Measurements from ENCODE around the gene STARD3. TPM values are rescaled to one million over a fixed set of nuclear protein-coding genes. Genes with fewer than 3 reads are reported as not detected.
"Not testable (repeated sequence)": the region's sequence is repeated elsewhere in the genome, so short reads cannot be mapped to it uniquely, and the experiment has no call there.

STARD3 gene
- 10 to 100 TPM; 44.5 to 62.7 (median 58.2) TPM for polyA plus RNA-seq (ENCODE audit: insufficient read depth in 1 of 5, insufficient read length in 5 of 5, low replicate concordance in 1 of 5)
- long read RNA-seq, donor 1, transcript STARD3-201 (15 exons, 2,132 nt) = major isoform, 13 of 13 reads
- long read RNA-seq, donor 1, partial matches to known transcripts = 0 of 13 reads
- long read RNA-seq, donor 1, other reads (novel, unspliced or antisense) = 0 of 13 reads
- long read RNA-seq, donor 2, transcript STARD3-201 (15 exons, 2,132 nt) = major isoform, 5 of 6 reads
- long read RNA-seq, donor 2, partial matches to known transcripts = 0 of 6 reads
- long read RNA-seq, donor 2, other reads (novel, unspliced or antisense) = 0 of 6 reads
- long read RNA-seq, donor 3, transcript STARD3-201 (15 exons, 2,132 nt) = major isoform, 5 of 47 reads
- long read RNA-seq, donor 3, partial matches to known transcripts = 34 of 47 reads
- long read RNA-seq, donor 3, other reads (novel, unspliced or antisense) = 7 of 47 reads
- long read RNA-seq, donor 4, partial matches to known transcripts = 0 of 2 reads
- long read RNA-seq, donor 4, other reads (novel, unspliced or antisense) = 0 of 2 reads
- long read RNA-seq, donor 5, transcript STARD3-201 (15 exons, 2,132 nt) = major isoform, 5 of 10 reads
- long read RNA-seq, donor 5, partial matches to known transcripts = 5 of 10 reads
- long read RNA-seq, donor 5, other reads (novel, unspliced or antisense) = 0 of 10 reads
- long read RNA-seq, donor 6, transcript STARD3-201 (15 exons, 2,132 nt) = major isoform, 9 of 45 reads
- long read RNA-seq, donor 6, partial matches to known transcripts = 36 of 45 reads
- long read RNA-seq, donor 6, other reads (novel, unspliced or antisense) = 0 of 45 reads
- long read RNA-seq, donor 7, partial matches to known transcripts = 5 of 8 reads
- long read RNA-seq, donor 7, other reads (novel, unspliced or antisense) = 0 of 8 reads
- long read RNA-seq, donor 8, partial matches to known transcripts = 0 of 3 reads
- long read RNA-seq, donor 8, other reads (novel, unspliced or antisense) = 0 of 3 reads

- DNase-seq = peak; percentile 87 to 88
Observed at GRCh38 chr17:39636927-39637736, at the start of gene STARD3. TSS of gene STARD3 (plus strand) at chr17:39637144. CDS start at chr17:39653532, 16,388 bp downstream.

- DNase-seq = not testable (repeated sequence)
Observed at GRCh38 chr17:39590180-39590579, 46.8 kb upstream of the STARD3 start.

- peak in 1 of 2 donors; percentile 50 for DNase-seq
Observed at GRCh38 chr17:39591958-39592954, 44.7 kb upstream of the STARD3 start.

DNA sequence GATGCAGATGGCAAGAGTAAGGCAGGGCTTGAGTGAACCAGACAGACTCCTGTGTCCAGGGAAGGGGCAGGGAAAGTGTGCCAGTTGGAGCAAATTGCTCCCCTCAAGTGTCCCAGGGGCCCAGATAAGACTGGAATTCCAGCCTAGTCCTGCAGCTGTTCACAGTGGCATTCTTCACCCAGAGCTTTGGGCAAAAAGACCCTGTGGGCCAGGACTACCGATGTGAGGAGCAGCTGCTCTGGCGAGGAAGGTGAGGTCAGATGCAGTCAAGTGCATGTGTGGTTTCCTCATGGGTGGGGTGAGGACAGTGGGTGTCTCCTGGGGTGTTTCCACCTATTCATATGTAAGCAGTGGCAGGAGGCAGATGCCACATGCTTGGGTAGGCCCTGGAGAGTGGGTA lies 43.6 kb upstream of the STARD3 start:
- DNase-seq = no peak

GRCh38 chr17:39595294-39595693 lies 41.6 kb upstream of the STARD3 start:
- DNase-seq = no peak

DNA sequence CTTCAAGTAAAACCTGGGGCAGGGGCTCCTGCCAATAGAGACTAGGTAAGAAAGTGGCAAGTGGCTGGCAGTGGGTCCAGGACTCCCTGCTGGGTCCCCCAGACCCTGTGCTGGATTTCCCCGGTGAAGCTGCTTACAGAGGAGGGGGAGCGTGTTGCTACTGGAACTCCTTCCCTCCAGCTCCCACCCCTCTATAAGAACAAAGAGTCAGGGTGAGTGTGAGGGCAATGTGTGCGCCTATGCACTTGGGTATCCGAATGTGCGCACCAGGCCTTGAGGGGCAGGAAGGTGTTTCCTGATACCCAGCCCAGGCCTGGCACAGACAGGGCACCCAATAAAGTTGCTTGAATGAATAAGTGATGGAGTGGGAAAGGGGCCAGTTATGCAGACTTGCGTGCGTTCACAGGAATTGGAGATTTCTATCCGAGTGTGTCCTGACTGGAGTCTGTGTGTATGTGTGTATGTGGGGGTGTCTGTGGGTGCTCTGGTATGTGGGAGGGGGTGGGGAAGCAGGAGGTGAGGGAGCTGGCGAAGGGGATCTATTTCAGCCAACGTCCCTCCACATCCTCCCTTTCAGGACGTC lies 40.9 kb upstream of the STARD3 start:
- DNase-seq = no peak

DNA sequence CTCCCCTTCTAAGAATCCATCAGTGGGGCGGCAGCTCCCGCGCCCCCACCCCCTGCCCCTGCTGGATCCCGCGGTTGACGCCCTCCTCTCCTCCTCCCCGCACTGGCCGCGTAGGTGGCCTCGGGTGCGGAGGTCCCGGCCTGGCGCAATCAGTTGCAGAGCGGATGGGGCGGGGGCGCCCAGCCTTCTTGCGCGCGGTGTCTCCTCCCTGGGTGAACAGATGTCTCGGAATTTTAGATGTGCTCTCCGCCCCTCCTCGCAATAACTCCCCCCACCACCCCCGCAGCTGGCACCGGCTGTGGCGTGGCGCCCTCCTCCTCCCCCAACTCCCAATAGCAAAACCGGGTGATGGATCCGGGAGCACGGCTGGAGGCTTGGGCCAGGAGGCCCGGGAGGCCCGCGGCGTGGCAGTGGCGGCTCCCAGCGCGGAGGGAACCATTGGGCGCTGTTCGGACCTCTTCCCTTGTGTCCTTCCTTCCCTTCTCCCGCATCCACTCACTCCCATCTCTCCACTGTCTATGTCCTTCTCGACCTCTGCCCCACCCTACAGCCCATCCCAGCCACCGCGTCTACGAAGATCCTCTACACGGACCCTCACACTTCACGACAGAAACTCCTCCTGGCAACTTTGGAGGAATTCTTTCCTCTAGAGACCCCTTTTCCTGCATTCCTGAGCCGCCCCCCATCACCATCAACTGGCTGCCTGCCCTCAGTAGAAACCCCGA lies 40.2 kb upstream of the STARD3 start:
- DNase-seq = no peak

- no peak for DNase-seq
Observed at GRCh38 chr17:39597372-39598046, 39.4 kb upstream of the STARD3 start.

DNA sequence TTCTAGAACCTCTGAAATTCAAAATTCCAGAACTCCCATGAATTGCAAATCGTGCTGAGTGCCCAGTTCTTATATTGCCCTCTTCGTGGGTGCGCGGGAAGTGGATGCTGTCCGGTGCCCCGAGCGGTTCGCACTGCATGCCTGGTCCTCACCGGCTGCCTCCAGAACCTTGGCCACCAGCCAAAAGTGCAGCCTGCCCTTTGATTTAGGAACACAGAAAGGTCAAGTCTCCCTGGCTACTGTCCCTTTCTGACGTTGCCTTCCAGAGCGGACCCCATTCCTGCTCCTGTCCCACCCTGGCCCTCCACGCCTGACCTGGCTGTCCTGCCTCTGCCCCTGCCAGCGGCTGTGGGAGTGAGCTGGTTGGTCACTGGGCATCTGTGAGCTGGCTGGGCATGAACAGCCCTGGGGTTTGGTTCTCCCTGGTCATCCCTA lies 38.9 kb upstream of the STARD3 start:
- DNase-seq = no peak

GRCh38 chr17:39598630-39599003 lies 38.3 kb upstream of the STARD3 start:
- DNase-seq = no peak

GRCh38 chr17:39599004-39599664 lies 37.8 kb upstream of the STARD3 start:
- no peak for DNase-seq

DNA sequence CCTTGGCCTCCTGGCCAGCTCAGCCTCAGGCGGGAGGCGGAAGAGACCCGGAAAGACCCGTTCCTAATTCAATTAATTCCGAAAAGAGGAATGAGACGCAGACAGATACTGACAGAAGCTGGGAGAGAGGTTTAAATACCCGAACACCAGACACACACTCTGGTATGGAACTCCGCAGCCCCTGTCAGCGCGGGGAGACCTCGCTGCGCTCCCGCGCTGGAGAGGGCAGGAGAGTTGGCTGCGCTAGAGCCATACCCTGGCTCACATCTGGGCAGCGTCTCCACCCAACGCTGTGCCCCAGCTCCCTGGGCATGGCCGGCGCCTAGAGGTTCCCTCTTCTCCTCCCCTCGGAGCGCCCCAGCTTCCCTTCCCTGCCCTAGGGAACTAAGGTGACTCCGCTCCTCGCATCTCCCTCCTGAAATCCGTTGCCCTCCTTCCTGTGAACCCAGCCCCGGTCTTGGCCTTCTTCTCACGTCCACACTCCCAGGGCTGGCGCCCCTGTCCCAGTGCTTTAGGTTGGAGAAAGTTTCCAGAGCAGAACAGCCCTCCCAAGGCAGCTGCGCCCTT lies 37.2 kb upstream of the STARD3 start:
- DNase-seq = no peak

GRCh38 chr17:39600288-39600996 lies 36.5 kb upstream of the STARD3 start:
- no peak for DNase-seq

DNA sequence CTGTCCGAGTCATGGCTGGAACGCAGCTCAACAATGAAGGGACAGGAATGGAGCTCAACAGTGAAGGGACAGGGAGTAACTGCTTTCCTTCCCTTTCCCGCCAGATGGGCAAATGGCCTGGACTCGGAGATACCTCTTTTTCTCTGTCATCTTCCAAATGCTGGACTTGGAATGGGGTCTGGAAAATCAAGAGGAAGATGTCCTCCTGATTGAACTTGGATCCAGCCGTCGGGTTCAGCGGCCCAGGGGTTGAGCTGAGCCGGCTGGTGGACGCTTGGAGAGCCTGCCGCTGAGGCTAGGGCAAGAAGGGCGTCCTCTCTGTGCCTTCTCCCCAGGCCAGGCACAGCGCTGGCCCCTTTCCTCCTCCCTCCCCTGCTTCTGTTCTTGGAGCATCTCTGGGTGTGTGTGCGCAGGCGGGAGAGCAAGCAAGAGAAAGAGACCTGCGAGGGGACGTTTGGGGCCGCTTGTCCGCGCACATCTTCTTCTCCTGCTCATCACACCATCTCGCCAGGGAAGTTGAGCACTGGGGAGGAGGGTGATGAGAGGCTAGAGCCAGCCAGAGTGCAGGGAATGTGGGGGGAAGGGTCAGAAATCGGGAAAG lies 35.8 kb upstream of the STARD3 start:
- no peak for DNase-seq

- DNase-seq = no peak
Observed at GRCh38 chr17:39601758-39602532, 35.0 kb upstream of the STARD3 start.
